Activated CD4-positive, alpha-beta T cell treated with anti-CD3 and anti-CD28 coated beads for 1 hour (primary cell): ENCODE results near the gene MCIDAS.

Experiments used
- DNase-seq: peaks from one replicate; pipeline ENCODE4 v3.0.0-alpha.2; 2020

The MCIDAS gene

DNA sequence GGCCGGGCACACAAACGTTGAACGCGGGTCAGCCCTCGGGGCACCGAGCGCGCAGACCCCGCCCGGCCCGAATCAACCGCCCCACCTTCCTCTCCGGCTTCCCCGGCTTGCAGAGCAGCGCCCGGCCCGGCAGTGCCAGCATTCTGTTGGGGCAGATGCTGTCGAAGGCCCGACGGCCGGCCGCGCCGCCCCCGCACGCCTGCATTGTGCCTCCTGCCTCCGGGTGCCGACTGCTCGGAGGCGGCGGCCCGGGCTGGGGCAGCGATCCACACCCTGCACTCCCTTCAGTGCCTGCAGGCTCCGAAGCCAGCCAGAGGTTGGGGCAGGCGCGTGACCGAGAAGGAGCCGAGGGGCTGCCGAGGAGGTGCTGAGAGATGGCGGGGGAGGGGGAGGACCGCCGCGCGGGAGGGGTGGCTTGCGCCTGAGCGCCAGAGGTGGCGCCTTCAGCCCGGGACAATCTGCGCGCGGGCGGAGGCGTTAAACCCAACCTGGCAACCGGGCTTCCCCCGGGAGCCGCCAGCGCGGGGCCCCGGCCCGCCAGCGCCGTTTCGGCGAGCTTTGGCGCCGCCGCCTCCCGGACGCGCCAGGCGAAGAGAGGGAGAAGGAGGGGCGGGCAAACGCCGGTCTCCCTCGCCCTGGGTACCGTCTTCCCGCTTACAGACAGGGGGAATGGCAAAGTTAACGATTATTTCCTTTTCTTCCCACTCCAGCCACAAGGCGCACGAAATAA, at the start of gene MCIDAS:
Gene MCIDAS, minus strand, starts transcription at position 382 of the 730 bp plus-strand sequence. Its CDS starts 177 bp downstream, at position 205.
- DNase-seq, result peak; percentile 24

DNA sequence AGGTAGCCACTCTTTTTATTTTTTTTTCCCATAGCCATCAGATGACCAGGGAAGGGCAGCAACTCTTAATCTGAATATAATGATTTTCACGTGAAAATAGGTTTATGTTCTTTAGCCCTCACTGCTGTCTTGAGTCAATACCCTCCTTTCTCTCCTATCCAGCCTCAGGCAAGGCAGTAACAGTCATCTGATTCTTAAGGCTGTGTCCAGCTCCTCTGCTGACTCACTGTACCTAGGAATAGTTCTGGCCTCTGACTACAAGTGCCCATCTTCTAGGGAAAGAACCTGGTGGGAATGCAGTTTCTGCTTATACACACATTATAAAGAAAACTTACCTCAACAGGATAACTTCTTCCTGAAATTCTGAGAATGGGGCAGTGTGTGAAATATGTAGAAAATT, 49.7 kb upstream of the MCIDAS start:
- no peak for DNase-seq

DNA sequence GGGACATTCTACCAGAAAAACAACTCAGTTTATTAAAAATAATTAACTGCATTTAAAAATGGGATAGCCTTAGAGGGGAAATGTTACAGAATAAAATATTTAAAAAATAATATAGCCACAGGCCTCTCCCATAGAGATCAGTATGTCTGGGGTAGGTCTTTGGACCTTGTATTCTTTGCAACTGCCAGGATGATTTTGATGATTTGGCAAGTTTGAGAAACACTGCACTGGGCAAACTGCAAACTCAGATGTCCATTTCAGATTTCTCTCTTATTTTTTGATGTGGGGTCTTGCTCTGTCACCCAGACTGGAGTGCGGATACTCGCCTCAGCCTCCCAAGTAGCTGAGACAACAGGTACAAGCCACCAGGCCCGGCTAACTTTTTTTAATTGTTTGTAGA, 31.2 kb upstream of the MCIDAS start:
- no peak for DNase-seq

DNA sequence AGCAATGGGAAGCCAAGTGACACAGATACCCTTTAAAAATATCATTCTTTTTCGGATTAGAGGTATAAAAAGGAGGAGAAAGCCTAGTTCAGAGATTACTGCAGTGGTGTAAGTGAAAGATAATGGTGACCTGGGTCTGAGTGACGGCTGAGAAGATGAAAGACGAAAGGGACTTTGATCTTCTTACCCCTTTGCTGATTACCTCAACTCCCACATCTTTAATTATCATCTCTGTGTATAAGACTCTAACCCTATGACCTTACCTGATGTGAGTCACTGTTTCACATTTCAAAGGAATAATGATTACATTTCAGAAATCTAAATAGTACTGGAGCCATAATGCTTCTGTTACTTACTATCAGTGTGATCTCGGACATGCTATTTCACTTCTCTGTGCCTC, 27.7 kb upstream of the MCIDAS start:
- DNase-seq, result no peak

DNA sequence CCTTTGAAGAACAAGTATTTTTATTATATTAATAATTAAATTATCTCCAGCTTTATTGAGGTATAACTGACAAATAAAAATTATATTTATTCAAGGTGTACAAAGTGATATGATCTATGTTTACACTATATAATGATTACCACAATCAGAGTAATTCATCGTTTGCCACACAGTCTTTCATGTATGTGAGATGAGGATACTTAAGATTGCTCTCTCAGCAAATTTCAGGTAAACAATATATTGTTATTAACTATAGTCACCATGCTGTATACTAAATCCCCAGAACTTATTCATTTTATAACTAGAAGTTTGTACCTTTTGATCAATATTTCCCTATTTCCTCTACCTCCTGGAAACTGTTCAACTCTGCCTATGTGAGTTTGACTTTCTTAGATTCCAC, 22.9 kb upstream of the MCIDAS start:
- no peak for DNase-seq

DNA sequence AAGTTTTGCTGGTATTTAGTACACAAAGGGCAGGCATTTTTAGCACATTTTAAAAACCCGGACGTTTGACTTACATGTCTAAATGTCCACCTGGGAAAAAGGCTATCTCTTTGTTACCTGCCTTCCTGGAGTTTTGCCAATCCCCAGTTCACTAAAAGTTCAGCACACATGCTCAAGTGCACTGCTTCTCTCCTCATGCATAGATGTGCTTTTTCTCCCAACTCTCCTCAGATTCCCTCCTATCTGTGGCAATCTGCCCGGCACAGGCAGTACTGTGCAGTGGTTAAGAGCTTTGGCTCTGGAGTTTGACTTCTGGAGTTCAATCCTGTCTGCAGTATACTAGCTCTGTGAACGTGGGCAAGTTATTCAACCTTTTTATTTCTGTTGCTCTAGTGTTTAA, 14.6 kb upstream of the MCIDAS start:
- no peak for DNase-seq

DNA sequence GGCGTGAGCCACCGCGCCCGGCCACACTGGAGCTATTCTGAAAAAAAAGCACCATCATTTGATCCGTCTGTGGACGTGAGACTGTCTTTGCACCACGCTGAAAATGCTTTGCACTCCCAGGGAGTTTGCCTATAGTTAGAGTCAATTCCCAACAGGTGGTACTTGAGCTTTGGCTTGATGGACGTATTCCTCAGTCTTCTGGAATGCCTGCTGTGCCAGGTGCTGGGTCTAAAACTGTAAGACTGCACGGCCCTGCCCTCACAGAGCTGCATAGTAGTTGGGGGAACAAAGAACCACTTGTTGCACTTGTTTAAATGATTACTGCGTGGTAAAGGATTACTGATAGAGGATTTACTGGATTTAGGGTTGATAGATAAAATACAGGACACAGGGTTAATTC, 9.7 kb upstream of the MCIDAS start:
- no peak for DNase-seq

DNA sequence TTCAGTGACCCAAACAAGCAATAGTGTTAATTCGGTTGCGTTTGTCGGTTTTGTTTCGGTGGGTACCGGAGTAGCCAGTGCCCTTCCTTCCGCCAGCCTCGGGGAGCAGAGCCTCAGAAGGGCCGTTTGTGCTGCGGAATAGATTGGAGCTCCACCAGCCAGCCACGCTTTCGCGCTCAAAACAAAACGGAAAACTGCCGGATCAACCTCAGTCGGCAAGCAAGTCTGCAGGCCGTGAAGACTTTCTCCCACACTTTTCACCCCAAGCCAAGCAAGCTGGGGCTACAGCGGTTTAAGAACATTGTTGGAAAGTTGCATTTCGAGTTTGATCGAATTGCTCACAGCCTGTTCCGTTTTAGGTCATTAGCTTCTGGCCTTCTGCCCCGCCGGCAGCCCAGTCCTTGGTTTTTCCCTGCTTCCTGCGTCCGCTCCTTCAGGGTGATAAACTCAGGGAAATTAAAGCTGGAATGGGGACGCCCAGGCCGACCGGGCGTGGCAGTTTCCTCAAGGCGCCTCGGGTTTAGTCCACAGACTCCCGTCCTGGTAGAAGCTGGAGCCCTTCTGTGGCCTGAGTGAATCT, 7.1 kb upstream of the MCIDAS start:
- no peak for DNase-seq

DNA sequence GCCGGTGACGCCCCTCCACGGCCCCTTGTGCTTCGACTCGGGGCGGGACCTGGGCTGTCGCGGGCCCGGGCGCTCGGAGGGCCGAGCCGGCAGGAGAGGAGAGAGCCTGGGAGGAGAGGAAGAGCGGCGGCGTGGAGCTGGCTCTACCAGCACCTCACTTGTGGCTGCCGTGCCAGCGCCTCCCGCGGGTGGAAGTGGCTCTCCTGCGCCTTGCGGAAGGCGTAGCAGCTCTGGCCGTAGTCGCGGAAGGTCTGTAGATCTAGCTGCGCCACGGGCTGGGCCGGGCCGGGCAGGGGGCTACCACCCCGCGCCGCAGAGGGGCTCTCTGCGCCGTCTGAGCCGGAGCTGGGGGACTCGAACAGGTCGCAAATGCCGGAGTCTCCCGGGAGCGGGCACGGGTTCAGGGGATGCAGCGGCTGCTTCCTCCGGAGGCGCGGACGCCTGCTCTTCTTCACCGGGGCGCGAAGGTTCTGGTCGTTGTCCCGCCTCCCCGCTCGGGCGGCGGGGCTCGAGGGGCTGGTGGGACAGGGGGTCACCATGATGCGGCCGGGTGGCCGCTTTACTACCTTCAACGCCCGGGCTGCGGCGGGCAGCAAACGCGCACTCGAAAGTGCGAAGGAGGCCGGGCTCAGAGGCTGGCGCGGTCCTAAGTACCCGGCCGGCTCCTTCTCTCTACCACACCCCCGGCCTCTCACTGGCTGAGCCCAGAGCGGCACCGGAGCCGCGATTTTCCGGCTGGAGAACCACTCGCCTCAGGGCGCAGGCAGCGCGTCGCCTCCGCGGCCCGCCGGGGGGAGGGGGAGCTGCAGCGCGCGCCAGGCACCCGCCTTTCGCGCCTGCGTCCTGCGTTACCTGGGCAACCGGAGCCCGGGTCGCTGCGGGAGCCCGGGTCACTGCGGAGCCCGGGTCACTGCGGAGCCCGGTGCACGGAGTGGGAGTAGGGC, 6.1 kb upstream of the MCIDAS start, which contains the start of gene CCNO:
Gene CCNO, minus strand, starts transcription at position 624 of the 944 bp plus-strand sequence. Its CDS starts 85 bp downstream, at position 539.
- peak; percentile 36 for DNase-seq

DNA sequence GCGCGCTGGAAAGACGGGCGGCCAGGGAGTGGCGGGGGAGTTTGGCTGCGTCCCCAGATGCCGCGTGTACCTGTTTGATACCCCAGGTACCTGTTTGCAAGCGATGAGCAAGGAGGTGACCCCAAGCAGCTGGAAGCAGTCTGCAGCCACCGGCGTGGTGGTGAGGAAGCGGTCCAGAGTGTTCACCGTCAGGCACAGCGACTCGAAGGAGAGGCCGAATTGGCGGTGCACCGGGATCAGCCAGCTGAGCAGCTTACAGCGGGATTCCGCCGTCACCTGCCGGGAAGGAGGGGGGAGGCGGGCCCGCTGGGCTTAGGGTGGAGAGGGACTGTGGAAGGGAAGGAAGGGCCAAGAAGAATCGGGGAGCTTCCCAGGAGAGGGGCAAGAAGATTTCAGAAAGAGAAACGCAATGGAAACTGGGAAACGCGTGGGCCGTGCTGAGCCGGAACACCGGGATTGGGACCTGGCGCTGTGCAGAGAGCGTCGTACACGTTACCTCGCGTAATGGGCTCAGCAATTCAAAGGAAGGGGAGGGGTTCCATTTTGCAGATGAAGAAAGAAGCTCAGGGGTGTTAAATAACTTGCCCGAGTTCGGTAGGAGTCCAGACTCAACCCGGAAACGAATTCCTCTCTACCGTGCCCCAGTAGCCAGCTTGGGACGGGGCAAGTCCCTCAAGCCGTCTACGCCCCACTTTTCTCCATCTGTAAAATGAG, 5.3 kb upstream of the MCIDAS start:
- DNase-seq, result no peak

DNA sequence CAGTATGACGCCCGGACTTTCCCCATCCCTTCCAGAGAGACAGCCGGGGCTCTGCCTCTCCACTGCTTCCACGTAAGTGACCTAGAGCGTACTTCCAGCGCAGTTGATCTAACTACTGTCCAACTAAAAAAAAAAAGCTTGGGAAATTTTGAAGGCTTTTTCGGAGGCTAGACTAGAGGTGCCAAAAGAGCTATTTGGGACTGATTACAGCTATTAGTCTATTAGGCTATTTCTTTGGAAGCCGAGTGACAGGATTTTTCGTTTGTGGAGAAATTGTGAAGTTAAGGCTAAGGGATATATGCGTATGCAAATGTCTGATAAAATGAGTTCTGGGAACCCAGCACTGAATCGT, 4.8 kb upstream of the MCIDAS start:
- DNase-seq, result no peak

DNA sequence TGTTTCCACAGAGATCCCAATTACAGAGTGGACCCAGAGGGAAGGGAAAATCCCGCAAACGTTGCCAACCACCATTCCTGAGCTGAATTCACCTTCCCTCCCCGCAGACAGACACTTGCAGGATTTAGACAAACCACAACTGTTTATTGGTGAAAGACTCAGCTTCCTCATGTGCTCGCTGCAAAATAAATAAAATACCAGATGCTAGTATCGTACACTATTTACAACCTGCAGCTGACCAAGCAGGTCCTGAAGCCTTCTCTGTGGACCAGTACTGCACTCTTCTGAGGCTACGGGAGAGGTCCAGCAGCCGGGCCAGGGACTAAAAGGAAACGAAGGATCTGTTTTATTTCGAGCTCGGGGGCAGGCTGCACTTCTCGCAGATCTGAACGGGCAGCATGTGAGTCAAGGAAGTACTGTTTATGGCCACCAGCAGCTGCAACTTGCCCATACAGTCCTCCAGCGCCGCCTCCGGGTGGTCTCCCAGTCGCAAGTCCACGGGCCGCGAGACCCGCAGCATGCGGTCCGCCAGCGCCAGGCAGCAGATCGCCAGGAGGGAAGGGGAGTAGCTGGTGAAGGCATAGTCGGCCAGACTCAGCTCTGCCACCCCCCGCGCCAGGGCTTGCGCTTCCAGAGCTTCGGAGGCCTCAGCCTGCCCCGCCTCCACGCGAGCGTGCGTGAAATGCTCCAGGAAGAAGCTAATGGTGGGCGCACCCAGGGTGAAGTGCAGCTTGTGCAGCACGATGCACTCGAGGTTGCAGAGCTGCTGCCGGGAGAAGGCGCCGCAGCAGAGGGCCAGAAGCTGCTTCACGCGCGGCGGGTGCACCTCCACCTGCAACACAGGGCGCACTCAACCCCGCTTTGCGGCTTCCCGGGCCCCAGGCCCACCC, 4.2 kb upstream of the MCIDAS start:
- DNase-seq, result no peak

DNA sequence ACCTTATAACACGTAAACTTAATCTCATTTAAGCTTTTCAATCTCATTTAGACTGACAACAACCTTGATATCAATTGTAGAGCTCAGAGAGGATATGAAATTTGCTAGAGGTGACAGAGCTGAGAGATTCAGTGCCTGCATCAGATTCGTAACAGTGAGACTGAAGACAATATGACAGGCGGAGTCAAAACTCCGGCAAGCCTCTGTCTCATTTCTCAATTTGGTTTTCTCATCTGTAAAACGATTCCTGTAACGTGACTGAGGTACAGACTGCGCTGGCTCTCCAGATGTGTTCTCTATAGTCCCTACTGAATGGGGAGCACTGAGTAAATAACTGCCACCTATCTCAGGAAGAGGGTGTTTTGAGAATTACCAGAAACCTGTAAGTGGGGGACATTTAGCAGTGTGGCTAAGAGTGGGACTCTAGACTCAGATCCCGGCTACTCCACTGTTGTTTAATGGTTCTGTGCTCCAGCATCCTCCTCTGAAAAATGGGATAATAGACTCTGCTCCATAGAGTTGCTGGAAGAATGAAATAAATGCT, 3.0 kb upstream of the MCIDAS start:
- DNase-seq, result no peak

DNA sequence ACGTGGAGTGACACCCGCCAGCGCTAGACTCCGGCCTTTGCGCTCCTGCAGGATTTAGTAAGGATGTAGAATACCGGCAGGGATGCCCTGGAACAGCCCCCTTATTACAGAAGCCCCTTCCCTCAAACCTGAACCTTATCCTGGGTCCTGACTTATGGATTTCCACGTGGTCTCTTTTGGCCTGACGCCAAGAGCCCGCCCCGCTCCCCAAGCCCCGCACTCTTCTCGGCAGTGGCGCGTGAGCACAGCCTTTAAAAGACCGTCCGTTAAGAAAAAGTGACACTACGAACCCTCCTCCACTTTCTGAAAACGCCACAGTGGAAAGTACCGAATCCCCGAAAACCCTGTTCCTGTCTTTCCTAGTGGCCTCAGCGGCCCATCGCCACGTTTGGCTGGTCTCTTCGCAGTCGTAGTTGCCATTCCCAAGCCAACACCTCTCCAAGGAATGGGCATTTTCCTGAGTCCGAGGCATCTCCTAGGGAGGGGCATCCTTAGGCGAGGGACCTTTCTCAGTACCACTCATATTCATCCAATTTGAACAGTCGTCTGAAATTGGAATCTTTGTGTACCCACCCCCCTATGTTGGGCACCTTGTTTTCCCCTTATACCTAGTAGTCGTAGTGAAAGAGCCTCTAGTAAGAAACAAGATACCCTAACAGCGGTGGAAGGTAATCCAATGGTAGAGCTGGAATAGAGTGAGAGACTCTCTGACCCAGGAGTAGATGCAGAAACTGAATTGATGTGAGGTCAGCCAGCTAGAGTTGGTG, 732 bp upstream of the MCIDAS start:
- DNase-seq, result no peak

DNA sequence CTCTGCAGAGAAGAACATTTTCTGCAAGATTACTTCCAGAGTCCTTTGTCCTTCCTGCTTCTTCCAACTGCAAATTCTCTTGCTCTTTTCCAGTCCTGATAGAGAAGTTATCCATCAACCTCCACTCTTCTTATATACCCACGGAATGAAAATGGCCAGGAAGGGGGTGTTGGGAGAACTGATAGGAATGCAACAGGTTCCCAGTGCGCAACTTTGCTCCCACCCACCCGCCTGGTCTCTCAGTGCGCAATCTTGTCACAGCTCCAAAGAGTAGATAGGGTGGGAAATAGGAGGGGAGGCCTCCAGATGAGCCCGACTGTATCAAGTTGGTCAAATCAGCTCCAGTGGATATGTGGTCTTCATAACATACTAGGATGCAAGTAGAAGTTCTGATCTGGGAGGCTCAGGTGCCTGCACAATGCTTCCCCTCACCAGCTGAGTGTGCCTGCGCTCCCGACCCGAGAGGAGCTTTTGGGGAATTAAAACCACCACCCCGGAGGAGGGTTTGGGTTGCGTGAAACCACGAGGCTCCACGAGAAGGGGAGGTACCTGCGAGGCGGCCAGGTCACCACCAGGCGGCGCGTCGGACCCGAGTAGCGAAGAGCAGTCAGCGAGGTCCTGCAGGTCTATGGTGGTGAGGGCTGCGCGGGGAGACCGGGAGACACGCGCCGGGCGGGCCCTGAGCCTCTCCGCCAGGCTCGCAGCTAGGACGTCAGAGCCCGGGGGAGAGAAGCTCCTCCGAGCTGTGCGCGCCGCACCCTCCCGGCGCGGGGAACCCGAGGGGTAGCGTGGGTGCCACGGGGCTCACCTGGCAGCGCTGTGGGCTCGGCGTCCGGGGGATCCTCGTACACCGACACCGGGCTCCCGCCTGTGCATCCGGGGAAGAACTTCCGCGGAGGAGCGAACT, 835 bp downstream of the MCIDAS start:
- DNase-seq, result peak; percentile 18

DNA sequence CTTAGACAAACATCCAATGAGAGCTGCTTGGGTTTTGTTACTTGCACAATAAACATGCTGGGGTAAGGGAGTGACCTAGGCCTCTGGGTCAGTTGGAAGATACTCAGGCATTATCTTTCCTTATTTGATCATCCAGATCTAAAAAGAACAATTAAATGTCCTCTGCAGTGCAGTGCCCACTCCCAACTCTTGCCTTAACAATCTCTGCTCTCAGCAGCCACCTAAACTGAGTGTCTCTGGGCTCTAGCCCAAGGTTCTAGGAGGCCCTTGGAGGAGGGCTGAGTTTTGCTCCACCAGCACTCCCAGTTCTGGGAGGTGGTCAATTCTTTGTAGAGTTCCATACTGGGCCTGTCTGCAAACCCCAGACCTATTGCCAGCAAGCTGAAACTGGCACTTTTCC, 1.8 kb downstream of the MCIDAS start:
- no peak for DNase-seq

DNA sequence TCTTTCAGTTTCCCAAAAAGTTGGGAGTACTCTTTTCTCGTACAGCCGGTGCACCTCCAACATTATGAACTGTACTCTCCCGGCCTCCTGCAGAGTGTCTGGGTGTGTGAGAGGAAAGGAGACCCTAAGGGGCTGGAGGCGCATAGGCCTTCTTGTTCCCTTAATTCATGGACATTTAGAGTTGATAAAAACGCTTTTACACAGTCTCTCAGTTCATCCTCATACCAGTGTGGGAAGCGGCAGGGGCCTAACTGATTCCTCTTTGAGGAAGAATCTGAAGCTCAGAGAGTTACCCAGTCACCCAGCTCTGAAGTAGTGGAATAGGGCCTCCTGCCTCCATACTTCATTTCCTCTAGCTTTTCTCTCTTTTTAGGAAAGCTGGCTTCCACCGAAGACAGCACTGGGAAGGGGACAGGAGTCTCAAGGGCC, 3.3 kb downstream of the MCIDAS start:
- no peak for DNase-seq

DNA sequence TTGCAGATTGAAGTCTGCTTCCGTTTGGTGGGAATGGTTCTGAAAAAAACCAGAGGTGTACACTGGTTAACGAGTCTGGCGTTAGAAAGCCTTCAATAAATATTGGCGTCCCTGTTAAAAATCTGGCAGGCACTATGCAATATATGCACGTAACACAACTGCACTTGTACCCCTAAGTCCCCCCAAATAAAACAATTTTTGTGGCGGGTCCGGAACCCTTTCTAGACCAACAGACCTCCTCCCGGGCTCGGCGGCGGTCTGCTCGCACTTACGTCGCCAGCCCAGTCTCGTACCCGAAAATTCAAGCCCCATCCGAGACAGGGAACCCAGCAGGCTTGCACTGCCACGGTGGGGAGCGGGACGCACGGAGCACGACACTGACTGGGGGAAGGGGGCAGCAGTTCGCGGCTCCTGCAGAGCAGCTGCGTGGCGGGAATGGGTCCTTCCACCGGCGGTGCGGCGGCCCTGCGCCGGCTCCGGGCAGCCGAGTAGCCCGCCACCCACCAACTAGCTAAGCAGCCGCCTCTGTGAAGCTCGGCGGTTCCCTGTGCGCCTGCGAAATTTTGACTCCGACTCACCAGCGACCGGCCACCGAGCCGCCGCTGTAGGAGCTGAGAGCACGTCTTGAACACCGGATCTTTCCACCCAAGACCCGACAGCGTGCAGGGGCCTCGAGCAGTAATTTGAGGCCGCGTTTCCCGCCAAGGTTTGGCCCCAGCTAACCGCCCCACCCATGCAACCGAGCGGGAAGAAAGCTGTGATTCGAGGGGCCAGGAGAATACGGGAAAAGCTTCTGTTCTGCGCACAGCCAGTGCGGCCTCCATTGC, 3.9 kb downstream of the MCIDAS start:
- no peak for DNase-seq
